Endothelial cell of umbilical vein (primary cell): Measurements from ENCODE around the gene YPEL1.

ENCODE experiments used
- EZH2 ChIP-seq: IDR thresholded peaks from 2 replicates; pipeline ENCODE4 v1.6.1; 2012; ENCODE audit warnings: borderline replicate concordance, low read depth, mild to moderate bottlenecking, moderate library complexity, low read length, inconsistent platforms; ENCODE audit not compliant: severe bottlenecking
- FOS ChIP-seq: IDR thresholded peaks from 2 replicates; pipeline ENCODE4 v1.6.1; 2011; ENCODE audit warnings: mild to moderate bottlenecking, low read length, moderate library complexity, borderline replicate concordance; ENCODE audit not compliant: insufficient read depth
- JUN ChIP-seq: IDR thresholded peaks from 2 replicates; pipeline ENCODE4 v1.6.1; 2011; ENCODE audit warnings: borderline replicate concordance, low read depth; ENCODE audit not compliant: insufficient read length, insufficient read depth
- POLR2A ChIP-seq: IDR thresholded peaks from 2 replicates; pipeline ENCODE4 v1.6.1; 2012; ENCODE audit warnings: low read depth, mild to moderate bottlenecking, control low read depth, low read length
- POLR2AphosphoS5 ChIP-seq: IDR thresholded peaks from 2 replicates; pipeline ENCODE4 v1.6.1; 2012; ENCODE audit warnings: low read depth, mild to moderate bottlenecking, control low read depth, low read length, moderate library complexity; ENCODE audit not compliant: insufficient read depth
- TF ChIP-seq, protein P1 (sequence below), 2 donors: IDR thresholded peaks; 1 replicate in 1 of 2; 2 replicates in 1 of 2; pipeline ENCODE4 v1.5.1; 2011; ENCODE audit warnings: low read length in 2 of 2, mild to moderate bottlenecking in 2 of 2, moderate library complexity in 2 of 2, control low read depth in 1 of 2, inconsistent platforms in 1 of 2, low read depth in 1 of 2; ENCODE audit not compliant: insufficient read depth in 1 of 2; ENCODE audit errors: extremely low read depth in 1 of 2

DNA sequence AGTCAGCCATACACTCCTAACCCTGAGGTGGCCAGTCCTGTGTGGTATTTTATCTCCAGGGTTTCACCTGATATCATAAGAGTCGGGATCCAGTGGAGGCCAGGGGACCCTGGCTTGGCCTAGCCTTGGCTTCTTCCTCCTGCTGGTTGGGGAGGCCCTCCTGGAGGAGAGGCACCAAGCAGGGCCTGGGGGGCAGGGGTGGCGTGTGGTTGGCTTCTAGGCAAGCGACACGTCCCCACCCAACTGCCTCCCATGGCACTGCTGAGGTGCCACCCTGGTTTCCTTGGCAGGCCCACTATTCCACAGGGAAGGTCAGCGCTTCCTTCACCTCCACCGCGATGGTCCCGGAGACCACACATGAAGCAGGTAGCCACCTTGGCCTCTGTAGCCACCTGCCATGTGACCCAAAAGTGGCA lies 49.4 kb downstream of the YPEL1 start:
- TF ChIP-seq, protein P1, sequence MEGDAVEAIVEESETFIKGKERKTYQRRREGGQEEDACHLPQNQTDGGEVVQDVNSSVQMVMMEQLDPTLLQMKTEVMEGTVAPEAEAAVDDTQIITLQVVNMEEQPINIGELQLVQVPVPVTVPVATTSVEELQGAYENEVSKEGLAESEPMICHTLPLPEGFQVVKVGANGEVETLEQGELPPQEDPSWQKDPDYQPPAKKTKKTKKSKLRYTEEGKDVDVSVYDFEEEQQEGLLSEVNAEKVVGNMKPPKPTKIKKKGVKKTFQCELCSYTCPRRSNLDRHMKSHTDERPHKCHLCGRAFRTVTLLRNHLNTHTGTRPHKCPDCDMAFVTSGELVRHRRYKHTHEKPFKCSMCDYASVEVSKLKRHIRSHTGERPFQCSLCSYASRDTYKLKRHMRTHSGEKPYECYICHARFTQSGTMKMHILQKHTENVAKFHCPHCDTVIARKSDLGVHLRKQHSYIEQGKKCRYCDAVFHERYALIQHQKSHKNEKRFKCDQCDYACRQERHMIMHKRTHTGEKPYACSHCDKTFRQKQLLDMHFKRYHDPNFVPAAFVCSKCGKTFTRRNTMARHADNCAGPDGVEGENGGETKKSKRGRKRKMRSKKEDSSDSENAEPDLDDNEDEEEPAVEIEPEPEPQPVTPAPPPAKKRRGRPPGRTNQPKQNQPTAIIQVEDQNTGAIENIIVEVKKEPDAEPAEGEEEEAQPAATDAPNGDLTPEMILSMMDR (IDR thresholded peaks at IDR 0.05; ENCODE audit: extremely low read depth in 1 of 2, insufficient read depth in 1 of 2, low read depth in 1 of 2, low read length in 2 of 2), result no peak
- TF ChIP-seq EZH2, result no peak
- TF ChIP-seq JUN, result no peak
- no peak for TF ChIP-seq POLR2A
- TF ChIP-seq FOS, result no peak
- no peak for TF ChIP-seq POLR2AphosphoS5
